GM20431 (cell line): Measurements from ENCODE around the gene TMEM144.

ENCODE experiments used
- in situ Hi-C: fragments of 300-500 bp; cut with MseI, MboI; formaldehyde crosslinking; loops from one replicate; pipeline ENCODE4 v1.15.0; 2020; ENCODE audit warnings: low sequenced_read_pairs; ENCODE audit not compliant: unreplicated experiment

Gene TMEM144

GRCh38 chr4:158285429-158286216 is 75.3 kb downstream of the TMEM144 start:
- in situ Hi-C loops, result no loop called here

- in situ Hi-C loops, result no loop called here
These were observed 80.6 kb downstream of the TMEM144 start for GRCh38 chr4:158290912-158291311.

- in situ Hi-C loops, result no loop called here
These were observed 81.2 kb downstream of the TMEM144 start for GRCh38 chr4:158291334-158292055.

GRCh38 chr4:158292156-158292555 is 81.9 kb downstream of the TMEM144 start:
- in situ Hi-C loops, result no loop called here

GRCh38 chr4:158295053-158295452 is 84.8 kb downstream of the TMEM144 start:
- in situ Hi-C loops, result no loop called here

GRCh38 chr4:158297866-158298265 is 87.6 kb downstream of the TMEM144 start:
- in situ Hi-C loops, result no loop called here

GRCh38 chr4:158299459-158300007 is 89.2 kb downstream of the TMEM144 start:
- in situ Hi-C loops, result no loop called here

- in situ Hi-C loops, result no loop called here
These were observed 89.7 kb downstream of the TMEM144 start for GRCh38 chr4:158300012-158300411.

GRCh38 chr4:158302076-158302866 is 92.0 kb downstream of the TMEM144 start:
- in situ Hi-C loops, result no loop called here

- in situ Hi-C loops, result no loop called here
These were observed 94.4 kb downstream of the TMEM144 start for GRCh38 chr4:158304694-158305093.
